ENCODE results near the gene CTXND2.

DNA sequence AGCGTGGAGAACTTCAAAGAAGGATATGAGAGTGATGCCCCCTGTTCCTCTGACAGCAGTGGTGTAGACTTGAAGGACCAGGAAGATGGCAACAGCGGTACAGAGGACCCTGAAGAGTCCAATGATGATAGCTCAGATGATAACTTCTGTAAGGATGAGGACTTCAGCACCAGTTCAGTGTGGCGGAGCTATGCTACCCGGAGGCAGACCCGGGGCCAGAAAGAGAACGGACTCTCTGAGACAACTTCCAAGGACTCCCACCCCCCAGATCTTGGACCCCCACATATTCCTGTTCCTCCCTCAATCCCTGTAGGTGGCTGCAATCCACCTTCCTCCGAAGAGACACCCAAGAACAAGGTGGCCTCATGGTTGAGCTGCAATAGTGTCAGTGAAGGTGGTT is 73.7 kb downstream of the CTXND2 start:
- TF ChIP-seq, protein P1, sequence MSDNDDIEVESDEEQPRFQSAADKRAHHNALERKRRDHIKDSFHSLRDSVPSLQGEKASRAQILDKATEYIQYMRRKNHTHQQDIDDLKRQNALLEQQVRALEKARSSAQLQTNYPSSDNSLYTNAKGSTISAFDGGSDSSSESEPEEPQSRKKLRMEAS (IDR thresholded peaks at IDR 0.05; ENCODE audit: low read depth, low read length) = no peak
- no peak for TF ChIP-seq CTCF (IDR thresholded peaks at IDR 0.05; ENCODE audit: low read depth, low read length)
- no peak for TF ChIP-seq POLR2A (IDR thresholded peaks at IDR 0.05; ENCODE audit: extremely low read depth, insufficient read length)

Measured in NB4 (cell line).